GM03348 (cell line): Measurements from ENCODE around the gene TBXT.
"Not testable (repeated sequence)": the region's sequence is repeated elsewhere in the genome, so short reads cannot be mapped to it uniquely, and the experiment has no call there.

Experiments used
- DNase-seq: peaks from one replicate; pipeline ENCODE4 v3.0.0; 2012; ENCODE audit warnings: low spot score

TBXT gene

GRCh38 chr6:166172546-166172945, 4.9 kb upstream of the TBXT start:
- DNase-seq = no peak

- DNase-seq = no peak
Observed at GRCh38 chr6:166169549-166170421, 2.1 kb upstream of the TBXT start.

- DNase-seq = no peak
Observed at GRCh38 chr6:166168616-166169548, 1.2 kb upstream of the TBXT start.

- DNase-seq = no peak
Observed at GRCh38 chr6:166167258-166167731, 356 bp downstream of the TBXT start.

DNA sequence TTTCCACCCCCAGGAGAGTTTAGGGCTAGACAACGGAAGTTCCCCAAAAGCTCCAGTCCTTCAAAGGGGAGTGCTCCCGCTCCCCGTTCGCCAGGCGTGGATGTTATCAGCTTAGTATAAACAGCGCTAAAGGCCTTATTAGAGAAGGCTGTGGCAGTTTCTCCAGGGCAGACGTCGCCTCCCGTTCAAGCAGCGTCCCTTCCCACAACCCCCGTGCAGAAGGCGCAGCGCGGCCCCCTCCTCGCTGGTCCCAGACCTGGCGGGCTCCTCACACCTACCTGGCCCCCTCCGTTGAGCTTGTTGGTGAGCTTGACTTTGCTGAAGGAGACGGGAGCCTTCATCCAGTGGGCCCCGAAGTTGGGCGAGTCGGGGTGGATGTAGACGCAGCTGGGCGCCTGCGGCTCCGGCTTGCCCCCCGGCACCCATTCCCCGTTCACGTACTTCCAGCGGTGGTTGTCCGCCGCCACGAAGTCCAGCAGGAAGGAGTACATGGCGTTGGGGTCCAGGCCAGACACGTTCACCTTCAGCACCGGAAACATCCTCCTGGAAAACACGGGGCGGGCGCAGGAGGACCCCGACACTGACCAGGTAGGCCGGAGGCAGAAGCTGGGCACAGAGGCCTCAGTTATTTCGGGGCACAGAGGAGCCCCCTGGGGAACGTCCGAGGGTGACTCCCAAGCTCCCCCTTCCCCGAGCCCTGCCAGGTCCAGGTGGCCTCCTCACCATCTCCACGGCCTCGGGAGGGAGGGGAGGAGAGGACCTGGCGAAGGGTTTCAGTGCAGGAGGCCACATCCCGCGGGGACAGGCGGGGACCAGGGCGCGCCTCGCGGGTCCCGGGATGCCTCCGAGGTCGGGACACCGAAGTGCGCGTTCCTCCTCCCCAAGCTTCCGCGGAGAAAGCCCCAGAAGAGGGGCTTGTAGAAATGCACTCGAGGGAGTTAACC, 1.1 kb downstream of the TBXT start:
- DNase-seq = no peak

DNA sequence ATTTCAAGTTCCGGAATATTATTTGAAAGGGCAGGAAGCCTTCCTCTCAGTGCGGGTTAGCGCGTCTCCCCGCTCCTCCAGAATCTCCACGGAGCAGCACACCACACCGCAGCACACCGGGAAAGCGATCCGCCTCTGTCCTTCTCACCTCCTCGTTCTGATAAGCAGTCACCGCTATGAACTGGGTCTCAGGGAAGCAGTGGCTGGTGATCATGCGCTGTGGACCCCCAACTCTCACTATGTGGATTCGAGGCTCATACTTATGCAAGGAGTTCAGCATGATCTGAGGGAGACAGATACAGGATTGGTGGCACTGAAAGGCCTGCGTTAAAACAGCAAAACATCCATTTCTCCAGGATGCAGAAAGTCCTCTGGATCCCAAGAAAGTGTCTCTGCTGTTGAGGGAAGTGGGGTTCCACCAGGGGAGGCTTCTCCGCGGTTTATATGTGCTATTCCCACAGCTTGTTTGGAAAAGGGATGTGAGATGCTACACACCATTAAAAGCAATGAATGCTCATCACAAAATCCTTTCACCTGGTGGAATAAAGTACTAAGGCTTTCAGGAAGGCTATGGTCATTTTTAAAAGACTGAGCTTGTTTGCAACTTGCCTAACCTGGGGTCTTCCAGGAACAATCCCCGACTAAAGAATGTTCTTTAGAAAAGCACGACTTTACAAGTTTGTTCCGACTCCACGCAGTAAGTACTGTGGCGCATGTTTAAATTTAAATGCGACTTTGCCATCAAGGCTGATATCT, 1.9 kb downstream of the TBXT start:
- no peak for DNase-seq

DNA sequence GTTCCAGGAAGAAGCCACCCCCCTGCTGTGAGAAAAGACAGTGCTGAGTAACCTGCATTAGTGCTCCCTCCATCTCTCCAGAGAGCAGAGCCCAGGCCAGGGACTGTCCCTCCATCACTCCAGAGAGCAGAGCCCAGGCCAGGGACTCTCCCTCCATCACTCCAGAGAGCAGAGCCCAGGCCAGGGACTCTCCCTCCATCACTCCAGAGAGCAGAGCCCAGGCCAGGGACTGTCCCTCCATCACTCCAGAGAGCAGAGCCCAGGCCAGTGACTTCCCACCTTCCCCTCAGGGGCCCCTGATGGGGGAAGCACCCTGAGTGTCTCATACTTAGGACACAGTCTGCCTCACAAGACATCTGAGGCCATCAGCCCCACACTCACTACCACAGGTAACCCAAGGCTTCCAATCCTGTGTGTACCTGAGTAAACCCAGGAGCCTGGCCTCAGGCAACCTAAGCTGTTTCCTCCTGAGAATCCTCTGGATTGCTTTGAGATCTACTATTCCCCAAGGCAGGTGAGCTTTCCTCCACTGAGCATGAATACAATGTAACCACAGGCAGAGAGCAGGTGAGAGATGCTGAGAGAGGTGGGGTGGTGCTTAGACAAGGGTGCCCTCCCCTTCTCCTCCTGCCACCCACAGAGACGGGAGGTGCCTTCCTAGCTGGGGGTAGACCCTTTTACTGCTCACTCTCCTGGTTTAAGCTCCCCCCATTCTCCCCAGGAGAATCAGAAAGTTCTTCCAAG, 4.9 kb downstream of the TBXT start:
- DNase-seq = no peak

- DNase-seq = no peak
Observed at GRCh38 chr6:166157930-166158617, 9.6 kb downstream of the TBXT start.

- peak; percentile 44 for DNase-seq
Observed at GRCh38 chr6:166156942-166157341, 10.7 kb downstream of the TBXT start.

DNA sequence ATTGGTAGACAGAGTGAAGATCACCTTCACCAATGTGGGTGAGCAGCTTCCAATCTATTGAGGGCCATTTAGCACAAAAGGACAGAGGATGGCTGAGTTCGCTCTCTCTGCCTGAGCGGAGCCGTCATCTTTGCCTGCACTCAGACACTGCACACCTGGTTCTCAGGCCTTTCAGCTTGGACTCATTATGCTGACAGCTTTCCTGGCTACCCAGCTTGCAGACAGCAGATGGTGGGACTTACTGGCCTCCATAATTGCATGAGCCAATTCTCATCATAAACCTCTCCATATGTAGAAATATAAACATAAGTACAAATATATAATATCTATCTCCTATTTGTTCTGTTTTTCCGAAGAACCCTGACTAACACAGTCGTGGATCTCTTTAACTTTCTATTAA, 13.7 kb downstream of the TBXT start:
- no peak for DNase-seq

DNA sequence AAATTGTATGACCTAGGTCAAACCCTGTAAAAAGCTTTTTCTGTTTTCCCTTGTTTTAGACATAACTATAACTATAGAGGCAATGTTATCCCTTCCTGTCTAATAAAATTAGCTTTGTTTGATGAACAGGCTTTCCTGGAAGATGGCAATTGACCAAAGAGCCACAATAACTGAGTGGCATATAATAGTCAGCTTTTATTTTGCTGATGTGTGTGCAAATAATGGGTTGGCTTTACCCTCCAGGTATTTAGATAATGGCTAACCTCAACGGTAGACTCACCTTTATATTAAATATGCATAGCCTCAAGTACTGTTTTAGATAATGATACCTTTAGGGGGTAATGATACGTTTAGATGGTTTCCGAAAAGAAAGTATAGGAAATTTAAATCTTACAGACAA, 15.0 kb downstream of the TBXT start:
- no peak for DNase-seq

- no peak for DNase-seq
Observed at GRCh38 chr6:166151798-166152197, 15.9 kb downstream of the TBXT start.

- no peak for DNase-seq
Observed at GRCh38 chr6:166145751-166146150, 21.9 kb downstream of the TBXT start.

GRCh38 chr6:166143011-166143410, 24.6 kb downstream of the TBXT start:
- no peak for DNase-seq

- no peak for DNase-seq
Observed at GRCh38 chr6:166127624-166128472, 39.8 kb downstream of the TBXT start.

GRCh38 chr6:166123115-166123514, 44.5 kb downstream of the TBXT start:
- DNase-seq = not testable (repeated sequence)

DNA sequence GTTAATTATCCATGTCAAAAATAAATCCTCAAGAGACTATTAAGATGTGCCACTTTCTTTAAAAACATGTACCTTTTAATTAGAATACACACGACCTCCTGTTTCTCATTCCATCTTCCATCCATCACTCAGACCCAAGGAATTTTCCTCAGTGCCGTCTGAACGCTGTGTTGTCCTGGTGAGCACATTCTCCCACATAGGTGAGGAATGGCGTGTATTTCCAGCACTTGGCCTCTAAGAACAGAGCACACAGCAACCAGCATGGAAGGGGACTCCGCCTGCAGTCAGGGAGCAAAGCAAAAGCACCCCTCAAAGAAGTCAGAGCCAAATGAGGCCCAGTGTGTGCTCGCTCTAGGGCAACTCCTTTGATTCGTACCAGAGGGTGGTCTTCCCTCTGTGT, 45.9 kb downstream of the TBXT start:
- no peak for DNase-seq

GRCh38 chr6:166119116-166119911, 48.3 kb downstream of the TBXT start:
- no peak for DNase-seq
